Loucy (cell line): ENCODE data around the gene TPST2.

Experiments used
- CTCF ChIP-seq: fragments of 200-600 bp; sonication (generic); conservative IDR thresholded peaks from 2 replicates; pipeline ENCODE4 v1.5.1; 2014; ENCODE audit warnings: mild to moderate bottlenecking, antibody characterized with exemption, low read length
- EZH2phosphoT487 ChIP-seq: fragments of 200-600 bp; IDR thresholded peaks from 2 replicates; pipeline ENCODE4 v1.6.1; 2018; ENCODE audit warnings: antibody characterized with exemption, mild to moderate bottlenecking, moderate library complexity, borderline replicate concordance

- no peak for TF ChIP-seq CTCF
- TF ChIP-seq EZH2phosphoT487: no peak
Observed at GRCh38 chr22:26508148-26508547, 81.8 kb downstream of the TPST2 start.
